GM13976 (cell line): ENCODE data around the gene FCN1.
A peak's percentile ranks its signal among the peaks of the same experiment; 100 is the strongest.
"Not testable (repeated sequence)": the region's sequence is repeated elsewhere in the genome, so short reads cannot be mapped to it uniquely, and the experiment has no call there.

Experiments used
- DNase-seq: peaks from one replicate; pipeline ENCODE4 v3.0.0; 2012; ENCODE audit warnings: low spot score
- in situ Hi-C: fragments of 300-500 bp; cut with MboI; formaldehyde crosslinking; loops from one replicate; pipeline ENCODE4 v1.12.0; 2022; ENCODE audit warnings: low sequenced_read_pairs, mixed read lengths, inconsistent platforms; ENCODE audit not compliant: unreplicated experiment
- TF ChIP-seq, protein P1 (sequence below): IDR thresholded peaks from 2 replicates; pipeline ENCODE4 v1.5.1; 2012; ENCODE audit warnings: borderline replicate concordance, mild to moderate bottlenecking; ENCODE audit not compliant: insufficient read depth; ENCODE audit errors: extremely low read depth, missing control alignments, control extremely low read depth

FCN1 gene

DNA sequence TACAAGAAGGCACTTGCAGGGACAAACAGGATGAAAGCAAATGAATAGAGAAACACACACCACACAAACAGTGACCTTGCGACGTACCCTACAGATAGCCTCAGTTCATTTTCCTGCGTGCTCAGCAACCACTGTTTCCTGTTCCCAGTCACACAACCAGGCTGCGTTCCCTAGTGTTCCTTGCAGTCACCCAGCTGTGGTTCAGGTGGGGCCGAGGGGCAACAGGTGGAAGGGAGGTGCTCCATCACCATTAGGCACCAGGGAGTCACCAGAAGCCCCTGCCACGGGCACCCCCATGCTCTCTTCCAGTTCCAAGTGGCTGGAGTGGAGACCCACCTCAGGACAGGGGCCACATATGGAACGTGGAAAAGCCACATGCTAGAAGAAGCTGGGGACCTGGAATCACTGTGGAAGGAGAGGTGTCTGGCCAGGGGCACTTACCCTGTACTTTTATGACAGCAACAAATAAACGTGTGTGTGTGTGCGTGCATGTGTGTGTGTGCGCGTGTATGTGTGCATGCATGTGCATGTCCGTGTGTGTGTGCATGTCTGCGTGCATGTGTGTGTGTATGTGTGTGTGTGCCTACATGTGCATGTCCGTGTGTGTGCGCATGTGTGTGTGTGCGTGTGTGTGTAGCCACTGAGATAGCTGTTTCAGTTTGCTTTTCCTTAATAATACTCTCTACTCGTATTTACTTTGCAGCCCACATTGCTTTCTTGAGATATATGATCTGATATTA lies 55.9 kb downstream of the FCN1 start:
- TF ChIP-seq, protein P1, sequence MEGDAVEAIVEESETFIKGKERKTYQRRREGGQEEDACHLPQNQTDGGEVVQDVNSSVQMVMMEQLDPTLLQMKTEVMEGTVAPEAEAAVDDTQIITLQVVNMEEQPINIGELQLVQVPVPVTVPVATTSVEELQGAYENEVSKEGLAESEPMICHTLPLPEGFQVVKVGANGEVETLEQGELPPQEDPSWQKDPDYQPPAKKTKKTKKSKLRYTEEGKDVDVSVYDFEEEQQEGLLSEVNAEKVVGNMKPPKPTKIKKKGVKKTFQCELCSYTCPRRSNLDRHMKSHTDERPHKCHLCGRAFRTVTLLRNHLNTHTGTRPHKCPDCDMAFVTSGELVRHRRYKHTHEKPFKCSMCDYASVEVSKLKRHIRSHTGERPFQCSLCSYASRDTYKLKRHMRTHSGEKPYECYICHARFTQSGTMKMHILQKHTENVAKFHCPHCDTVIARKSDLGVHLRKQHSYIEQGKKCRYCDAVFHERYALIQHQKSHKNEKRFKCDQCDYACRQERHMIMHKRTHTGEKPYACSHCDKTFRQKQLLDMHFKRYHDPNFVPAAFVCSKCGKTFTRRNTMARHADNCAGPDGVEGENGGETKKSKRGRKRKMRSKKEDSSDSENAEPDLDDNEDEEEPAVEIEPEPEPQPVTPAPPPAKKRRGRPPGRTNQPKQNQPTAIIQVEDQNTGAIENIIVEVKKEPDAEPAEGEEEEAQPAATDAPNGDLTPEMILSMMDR = no peak
- in situ Hi-C loops = no loop called here
- DNase-seq = no peak

- TF ChIP-seq, protein P1 = no peak
- DNase-seq = no peak
- in situ Hi-C loops = no loop called here
Observed at GRCh38 chr9:134860510-134860909, 57.2 kb downstream of the FCN1 start.

DNA sequence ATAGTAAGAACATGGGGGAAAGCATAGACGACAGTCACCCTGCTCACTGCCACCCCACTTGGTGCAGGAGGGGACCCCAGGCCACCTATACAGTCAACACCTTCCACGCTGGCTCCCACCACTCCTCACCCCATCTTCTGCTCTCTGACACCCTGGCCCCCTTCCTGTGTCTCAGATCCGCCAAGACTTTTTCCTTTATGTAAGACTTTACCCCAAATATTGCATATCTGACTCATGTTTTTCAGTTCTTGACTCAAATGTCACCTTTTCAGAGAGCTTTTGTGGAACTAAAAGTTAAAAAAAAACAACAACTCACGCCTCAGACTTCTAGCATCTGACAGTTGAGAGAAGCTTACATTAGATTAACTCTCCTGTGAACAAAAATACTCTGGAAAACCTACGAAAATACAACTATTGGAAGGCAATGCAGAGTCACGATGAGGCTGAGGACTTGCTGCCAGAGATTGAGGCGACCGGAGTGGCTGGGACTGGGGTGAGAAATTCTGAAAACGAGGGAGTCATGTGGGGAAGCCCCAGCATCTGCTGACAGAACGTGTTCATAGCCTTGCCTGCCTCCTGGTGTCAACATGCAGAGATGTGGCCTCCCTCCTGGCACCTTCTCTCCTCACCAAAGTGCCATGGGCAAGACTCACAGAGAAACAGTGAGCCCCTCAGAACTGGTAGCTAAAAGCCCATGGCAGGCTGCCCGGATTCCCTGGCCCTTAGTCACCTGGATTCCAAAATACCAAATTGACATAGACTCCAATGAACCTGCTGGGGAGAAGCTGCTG lies 59.5 kb downstream of the FCN1 start:
- in situ Hi-C loops = no loop called here
- TF ChIP-seq, protein P1 = peak; percentile 60
- DNase-seq = peak; percentile 78

GRCh38 chr9:134857451-134857850 lies 60.3 kb downstream of the FCN1 start:
- in situ Hi-C loops, DNase-seq: not testable (repeated sequence)

DNA sequence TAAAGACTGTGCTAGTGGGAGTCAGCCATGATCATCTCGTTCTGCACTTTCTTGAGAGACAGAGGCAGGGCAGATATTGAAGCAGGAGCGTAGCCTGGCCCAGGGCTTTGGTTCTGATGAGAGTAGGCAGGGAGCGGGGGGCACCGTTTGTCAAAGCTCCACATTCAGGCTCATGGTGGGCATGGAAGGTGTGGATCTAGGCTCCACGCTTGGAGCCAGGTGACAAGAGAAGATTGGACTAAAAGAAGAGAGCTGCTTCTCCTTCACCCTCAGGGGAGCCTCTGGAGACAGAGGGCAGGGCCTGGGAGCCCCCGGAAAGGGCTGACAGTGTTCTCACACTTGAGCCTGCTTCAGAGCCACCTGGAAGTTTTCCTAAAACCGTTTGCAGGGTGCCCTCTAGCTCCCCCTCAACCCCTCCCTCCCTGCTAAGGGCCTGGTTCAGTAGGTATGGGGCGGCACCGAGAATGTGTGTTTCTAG lies 61.8 kb downstream of the FCN1 start:
- in situ Hi-C loops = no loop called here
- no peak for DNase-seq
- TF ChIP-seq, protein P1 = no peak
